ENCODE results near the gene POLR1H.

POLR1H gene

GRCh38 chr6:30093951-30094661 lies 33.0 kb downstream of the POLR1H start:
- no peak for DNase-seq (ENCODE audit: low read depth in 2 of 2)

- no peak for DNase-seq (ENCODE audit: low read depth in 2 of 2)
These were observed 35.8 kb downstream of the POLR1H start for GRCh38 chr6:30096829-30097228.

- no peak for DNase-seq (ENCODE audit: low read depth in 2 of 2)
These were observed 37.1 kb downstream of the POLR1H start for GRCh38 chr6:30097902-30098768.

- DNase-seq (ENCODE audit: low read depth in 2 of 2) = no peak
These were observed 39.1 kb downstream of the POLR1H start for GRCh38 chr6:30100154-30100553.

GRCh38 chr6:30100585-30101443 lies 39.7 kb downstream of the POLR1H start:
- no peak for DNase-seq (ENCODE audit: low read depth in 2 of 2)

- DNase-seq (ENCODE audit: low read depth in 2 of 2) = peak; percentile 24 to 35
These were observed 40.7 kb downstream of the POLR1H start for GRCh38 chr6:30101444-30102413.

GRCh38 chr6:30102414-30102969 lies 41.4 kb downstream of the POLR1H start:
- DNase-seq (ENCODE audit: low read depth in 2 of 2) = no peak

- peak; percentile 57 to 71 for DNase-seq (ENCODE audit: low read depth in 2 of 2)
These were observed 42.2 kb downstream of the POLR1H start for GRCh38 chr6:30102970-30103871.

- DNase-seq (ENCODE audit: low read depth in 2 of 2) = no peak
These were observed 42.8 kb downstream of the POLR1H start for GRCh38 chr6:30103872-30104179.

- DNase-seq (ENCODE audit: low read depth in 2 of 2) = no peak
These were observed 43.6 kb downstream of the POLR1H start for GRCh38 chr6:30104661-30105060.

GRCh38 chr6:30111266-30111856 lies 50.3 kb downstream of the POLR1H start:
- no peak for DNase-seq (ENCODE audit: low read depth in 2 of 2)

GRCh38 chr6:30112402-30112994 lies 51.4 kb downstream of the POLR1H start:
- DNase-seq (ENCODE audit: low read depth in 2 of 2) = no peak

GRCh38 chr6:30113003-30113759 lies 52.1 kb downstream of the POLR1H start, which contains the start of gene TRIM31:
TRIM31 (minus strand) TSS chr6:30113090; CDS start chr6:30112805, 285 bp downstream.
- no peak for DNase-seq (ENCODE audit: low read depth in 2 of 2)

GRCh38 chr6:30113841-30114240 lies 52.8 kb downstream of the POLR1H start:
- no peak for DNase-seq (ENCODE audit: low read depth in 2 of 2)
